Putamen (tissue), 1 donor: ENCODE results near the gene RMND5A.

ENCODE experiments used
- DNase-seq: peaks from one replicate; pipeline ENCODE4 v3.0.0-alpha.2; 2016; ENCODE audit warnings: low spot score

The RMND5A gene

GRCh38 chr2:86765310-86765695 is 45.2 kb downstream of the RMND5A start:
- DNase-seq, result peak; percentile 73

- DNase-seq, result no peak
Measured at GRCh38 chr2:86768189-86768949, 48.3 kb downstream of the RMND5A start.

GRCh38 chr2:86769838-86770237 is 49.7 kb downstream of the RMND5A start:
- DNase-seq, result no peak

GRCh38 chr2:86770816-86771301 is 50.8 kb downstream of the RMND5A start:
- no peak for DNase-seq

GRCh38 chr2:86772611-86773010 is 52.5 kb downstream of the RMND5A start:
- no peak for DNase-seq

GRCh38 chr2:86774862-86775261 is 54.8 kb downstream of the RMND5A start:
- no peak for DNase-seq

GRCh38 chr2:86775338-86775737 is 55.2 kb downstream of the RMND5A start:
- no peak for DNase-seq

GRCh38 chr2:86776532-86776931 is 56.4 kb downstream of the RMND5A start:
- no peak for DNase-seq

GRCh38 chr2:86778957-86779356 is 58.9 kb downstream of the RMND5A start:
- DNase-seq, result no peak

- DNase-seq, result no peak
Measured at GRCh38 chr2:86779971-86780370, 59.9 kb downstream of the RMND5A start.

GRCh38 chr2:86781363-86781762 is 61.3 kb downstream of the RMND5A start:
- DNase-seq, result no peak

- DNase-seq, result no peak
Measured at GRCh38 chr2:86782748-86783147, 62.7 kb downstream of the RMND5A start.

- no peak for DNase-seq
Measured at GRCh38 chr2:86783615-86784339, 63.7 kb downstream of the RMND5A start.

GRCh38 chr2:86785456-86785855 is 65.4 kb downstream of the RMND5A start:
- DNase-seq, result no peak

GRCh38 chr2:86786001-86786536 is 66.0 kb downstream of the RMND5A start:
- DNase-seq, result no peak

- DNase-seq, result no peak
Measured at GRCh38 chr2:86787736-86788135, 67.6 kb downstream of the RMND5A start.

GRCh38 chr2:86788165-86788564 is 68.1 kb downstream of the RMND5A start:
- no peak for DNase-seq

- DNase-seq, result no peak
Measured at GRCh38 chr2:86788881-86789686, 69.0 kb downstream of the RMND5A start.

- DNase-seq, result no peak
Measured at GRCh38 chr2:86789687-86790133, 69.6 kb downstream of the RMND5A start.

- no peak for DNase-seq
Measured at GRCh38 chr2:86790134-86790675, 70.1 kb downstream of the RMND5A start.

GRCh38 chr2:86790676-86791572 is 70.8 kb downstream of the RMND5A start, which contains the start of gene CD8A:
CD8A (minus strand) TSS chr2:86790913; CDS start chr2:86790825, 88 bp downstream.
- DNase-seq, result no peak
